Measurements from ENCODE around the gene CTSG.
"Not testable (repeated sequence)": the region's sequence is repeated elsewhere in the genome, so short reads cannot be mapped to it uniquely, and the experiment has no call there.

CTSG gene

DNA sequence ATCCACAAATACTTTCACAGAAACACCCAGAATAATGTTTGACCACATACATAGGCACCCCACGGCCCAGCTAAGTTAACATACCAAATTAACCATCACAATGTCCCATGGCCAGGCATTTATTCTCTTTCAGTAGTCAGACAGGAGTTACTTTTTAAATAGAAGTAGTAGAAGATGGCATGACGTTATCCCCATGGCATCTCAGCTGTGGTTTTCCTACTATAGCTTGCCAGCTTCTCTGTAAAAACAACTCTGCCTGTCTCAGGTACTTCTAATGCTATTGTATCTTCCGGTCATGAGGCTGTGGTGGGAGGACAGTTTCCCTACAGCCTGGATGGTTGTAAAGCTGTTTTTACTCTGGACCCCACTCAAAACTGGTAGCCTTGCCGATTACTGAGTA, 19.3 kb downstream of the CTSG start:
- DNase-seq: peak; percentile 72
- peak overlapping the region; percentile 31; the same call in 1 of the 2 replicates for H2AFZ ChIP-seq (ENCODE audit: low read length)
- no peak overlapping the region for H3K9ac ChIP-seq (ENCODE audit: low read length)
- H3K9me2 ChIP-seq (replicated peaks; ENCODE audit: insufficient read depth, low read length): no peaks in the 10 kb centered on the region
- H3K4me3 ChIP-seq (ENCODE audit: low read length): no peak overlapping the region
- H3K4me2 ChIP-seq (ENCODE audit: low read depth, low read length): peak overlapping the region; percentile 57; the same call in 1 of the 2 replicates
- TF ChIP-seq EZH2phosphoT487 (IDR thresholded peaks at IDR 0.05; ENCODE audit: low read length): no peak
- TF ChIP-seq, protein P1, sequence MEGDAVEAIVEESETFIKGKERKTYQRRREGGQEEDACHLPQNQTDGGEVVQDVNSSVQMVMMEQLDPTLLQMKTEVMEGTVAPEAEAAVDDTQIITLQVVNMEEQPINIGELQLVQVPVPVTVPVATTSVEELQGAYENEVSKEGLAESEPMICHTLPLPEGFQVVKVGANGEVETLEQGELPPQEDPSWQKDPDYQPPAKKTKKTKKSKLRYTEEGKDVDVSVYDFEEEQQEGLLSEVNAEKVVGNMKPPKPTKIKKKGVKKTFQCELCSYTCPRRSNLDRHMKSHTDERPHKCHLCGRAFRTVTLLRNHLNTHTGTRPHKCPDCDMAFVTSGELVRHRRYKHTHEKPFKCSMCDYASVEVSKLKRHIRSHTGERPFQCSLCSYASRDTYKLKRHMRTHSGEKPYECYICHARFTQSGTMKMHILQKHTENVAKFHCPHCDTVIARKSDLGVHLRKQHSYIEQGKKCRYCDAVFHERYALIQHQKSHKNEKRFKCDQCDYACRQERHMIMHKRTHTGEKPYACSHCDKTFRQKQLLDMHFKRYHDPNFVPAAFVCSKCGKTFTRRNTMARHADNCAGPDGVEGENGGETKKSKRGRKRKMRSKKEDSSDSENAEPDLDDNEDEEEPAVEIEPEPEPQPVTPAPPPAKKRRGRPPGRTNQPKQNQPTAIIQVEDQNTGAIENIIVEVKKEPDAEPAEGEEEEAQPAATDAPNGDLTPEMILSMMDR (IDR thresholded peaks at IDR 0.05; ENCODE audit: low read length): no peak
- no peak for TF ChIP-seq EZH2 (optimal IDR thresholded peaks at IDR 0.05; ENCODE audit: low read depth, low read length)
- no peaks in the 10 kb centered on the region for H4K20me1 ChIP-seq (ENCODE audit: insufficient read depth, low read length)
- H3K79me2 ChIP-seq (ENCODE audit: low read length): no peaks in the 10 kb centered on the region
- H3K27me3 ChIP-seq (replicated peaks; ENCODE audit: insufficient read depth, low read length): no peaks in the 10 kb centered on the region
- H3K27ac ChIP-seq (ENCODE audit: low read length): peak overlapping the region; percentile 60; the same call in 1 of the 2 replicates
- 0 out of 2 replicates have a peak, but pooled peaks cover 6% of the 10 kb centered on the region for H3F3A ChIP-seq (ENCODE audit: insufficient read depth, low read length)
- no peaks in the 10 kb centered on the region for H3K36me3 ChIP-seq (replicated peaks; ENCODE audit: insufficient read depth, low read length)
- H3K9me3 ChIP-seq (replicated peaks; ENCODE audit: insufficient read depth, low read length): no peaks in the 10 kb centered on the region
- peaks cover 16% of the 10 kb centered on the region for H3K4me1 ChIP-seq (ENCODE audit: low read length)

- not testable (repeated sequence) for H3K36me3 ChIP-seq (replicated peaks; ENCODE audit: insufficient read depth, low read length); H2AFZ ChIP-seq (ENCODE audit: low read length); H3K4me1 ChIP-seq (ENCODE audit: low read length); DNase-seq; H3K9me3 ChIP-seq (replicated peaks; ENCODE audit: insufficient read depth, low read length); H3K4me2 ChIP-seq (ENCODE audit: low read depth, low read length); H3K27ac ChIP-seq (ENCODE audit: low read length); H3K4me3 ChIP-seq (ENCODE audit: low read length); H3K27me3 ChIP-seq (replicated peaks; ENCODE audit: insufficient read depth, low read length); H3K9ac ChIP-seq (ENCODE audit: low read length); H3K79me2 ChIP-seq (ENCODE audit: low read length); H4K20me1 ChIP-seq (ENCODE audit: insufficient read depth, low read length); H3F3A ChIP-seq (ENCODE audit: insufficient read depth, low read length); H3K9me2 ChIP-seq (replicated peaks; ENCODE audit: insufficient read depth, low read length)
Measured at GRCh38 chr14:24549064-24549463, 27.0 kb downstream of the CTSG start.

- H3K9ac ChIP-seq (ENCODE audit: low read length): no peak overlapping the region
- no peaks in the 10 kb centered on the region for H3K4me1 ChIP-seq (ENCODE audit: low read length)
- TF ChIP-seq, protein P1 (IDR thresholded peaks at IDR 0.05; ENCODE audit: low read length): no peak
- TF ChIP-seq EZH2 (optimal IDR thresholded peaks at IDR 0.05; ENCODE audit: low read depth, low read length) (no peak), EZH2phosphoT487 (IDR thresholded peaks at IDR 0.05; ENCODE audit: low read length) (no peak)
- H3K9me2 ChIP-seq (replicated peaks; ENCODE audit: insufficient read depth, low read length): no peaks in the 10 kb centered on the region
- no peak overlapping the region for H3K4me3 ChIP-seq (ENCODE audit: low read length)
- no peaks in the 10 kb centered on the region for H3K36me3 ChIP-seq (replicated peaks; ENCODE audit: insufficient read depth, low read length)
- DNase-seq: no peak
- H3K79me2 ChIP-seq (ENCODE audit: low read length): no peaks in the 10 kb centered on the region
- H2AFZ ChIP-seq (ENCODE audit: low read length): no peak overlapping the region
- no peak overlapping the region for H3K4me2 ChIP-seq (ENCODE audit: low read depth, low read length)
- no peaks in the 10 kb centered on the region for H3K9me3 ChIP-seq (replicated peaks; ENCODE audit: insufficient read depth, low read length)
- no peaks in the 10 kb centered on the region for H4K20me1 ChIP-seq (ENCODE audit: insufficient read depth, low read length)
- no peaks in the 10 kb centered on the region for H3F3A ChIP-seq (ENCODE audit: insufficient read depth, low read length)
- no peaks in the 10 kb centered on the region for H3K27me3 ChIP-seq (replicated peaks; ENCODE audit: insufficient read depth, low read length)
- H3K27ac ChIP-seq (ENCODE audit: low read length): no peak overlapping the region
Measured at GRCh38 chr14:24542346-24542936, 33.6 kb downstream of the CTSG start.

- no peak for DNase-seq
- no peak overlapping the region for H3K4me2 ChIP-seq (ENCODE audit: low read depth, low read length)
- no peak overlapping the region for H3K4me3 ChIP-seq (ENCODE audit: low read length)
- no peaks in the 10 kb centered on the region for H4K20me1 ChIP-seq (ENCODE audit: insufficient read depth, low read length)
- H3K27me3 ChIP-seq (replicated peaks; ENCODE audit: insufficient read depth, low read length): no peaks in the 10 kb centered on the region
- H2AFZ ChIP-seq (ENCODE audit: low read length): no peak overlapping the region
- no peaks in the 10 kb centered on the region for H3K79me2 ChIP-seq (ENCODE audit: low read length)
- H3K27ac ChIP-seq (ENCODE audit: low read length): no peak overlapping the region
- H3K9me2 ChIP-seq (replicated peaks; ENCODE audit: insufficient read depth, low read length): no peaks in the 10 kb centered on the region
- no peaks in the 10 kb centered on the region for H3K36me3 ChIP-seq (replicated peaks; ENCODE audit: insufficient read depth, low read length)
- TF ChIP-seq, protein P1 (IDR thresholded peaks at IDR 0.05; ENCODE audit: low read length): no peak
- TF ChIP-seq EZH2 (optimal IDR thresholded peaks at IDR 0.05; ENCODE audit: low read depth, low read length) (no peak), EZH2phosphoT487 (IDR thresholded peaks at IDR 0.05; ENCODE audit: low read length) (no peak)
- H3F3A ChIP-seq (ENCODE audit: insufficient read depth, low read length): no peaks in the 10 kb centered on the region
- H3K4me1 ChIP-seq (ENCODE audit: low read length): no peaks in the 10 kb centered on the region
- H3K9ac ChIP-seq (ENCODE audit: low read length): no peak overlapping the region
- H3K9me3 ChIP-seq (replicated peaks; ENCODE audit: insufficient read depth, low read length): no peaks in the 10 kb centered on the region
Measured at GRCh38 chr14:24535737-24536136, 40.3 kb downstream of the CTSG start.

All from MM.1S (cell line).